Naive B cell (primary cell): ENCODE results near the gene APBA2. TPM values are rescaled to one million over a fixed set of nuclear protein-coding genes. Genes with fewer than 3 reads are reported as not detected.
A peak's percentile ranks its signal among the peaks of the same experiment; 100 is the strongest.

ENCODE experiments used
- ATAC-seq, 2 donors: fragments of 150-1000 bp; cut with Tn5 transposase; 2 replicates each; pipeline ENCODE4 v1.10.0; 2021; ENCODE audit warnings: low read depth in 2 of 2, mild to moderate bottlenecking in 2 of 2, moderate library complexity in 2 of 2
- DNase-seq: peaks from one replicate; pipeline ENCODE4 v3.0.0; 2022
- H3K27ac Mint-ChIP-seq, 6 donors: one replicate each; pipeline ENCODE4 v1.8.0; 2020 to 2022; ENCODE audit warnings: mild to moderate bottlenecking in 6 of 6, mixed read lengths in 6 of 6, moderate library complexity in 5 of 6, inconsistent platforms in 2 of 6
- H3K27me3 Mint-ChIP-seq, 3 donors: one replicate each; pipeline ENCODE4 v1.8.0; 2021 to 2022; ENCODE audit warnings: mixed read lengths in 3 of 3, mild to moderate bottlenecking in 1 of 3
- H3K36me3 Mint-ChIP-seq, 2 donors: one replicate each; pipeline ENCODE4 v1.8.0; 2020 to 2022; ENCODE audit warnings: mixed read lengths in 2 of 2, inconsistent platforms in 1 of 2, mild to moderate bottlenecking in 1 of 2
- H3K4me1 Mint-ChIP-seq, 3 donors: one replicate each; pipeline ENCODE4 v1.8.0; 2020 to 2022; ENCODE audit warnings: mixed read lengths in 3 of 3, inconsistent platforms in 1 of 3, mild to moderate bottlenecking in 1 of 3, moderate library complexity in 1 of 3
- H3K4me3 Mint-ChIP-seq, 8 donors: one replicate each; pipeline ENCODE4 v1.8.0; 2020 to 2022; ENCODE audit warnings: mild to moderate bottlenecking in 8 of 8, mixed read lengths in 8 of 8, moderate library complexity in 8 of 8, inconsistent platforms in 2 of 8
- H3K9me3 Mint-ChIP-seq, 7 donors: one replicate each; pipeline ENCODE4 v1.8.0; 2020 to 2022; ENCODE audit warnings: mixed read lengths in 7 of 7, mild to moderate bottlenecking in 5 of 7, inconsistent platforms in 2 of 7, moderate library complexity in 1 of 7
- polyA plus RNA-seq, 6 donors: library from polyadenylated mRNA; unstranded; fragments of 300-500 nt; fragmentation: Illumina TruSeq; gene quantifications; one replicate each; pipeline ENCODE4 v1.2.3, GENCODE V29; 2021; ENCODE audit warnings: low read depth in 6 of 6

APBA2 gene
- polyA plus RNA-seq, 6 donors from 2014 or later: 0.30 to 0.36 TPM; not detected in 4

DNA sequence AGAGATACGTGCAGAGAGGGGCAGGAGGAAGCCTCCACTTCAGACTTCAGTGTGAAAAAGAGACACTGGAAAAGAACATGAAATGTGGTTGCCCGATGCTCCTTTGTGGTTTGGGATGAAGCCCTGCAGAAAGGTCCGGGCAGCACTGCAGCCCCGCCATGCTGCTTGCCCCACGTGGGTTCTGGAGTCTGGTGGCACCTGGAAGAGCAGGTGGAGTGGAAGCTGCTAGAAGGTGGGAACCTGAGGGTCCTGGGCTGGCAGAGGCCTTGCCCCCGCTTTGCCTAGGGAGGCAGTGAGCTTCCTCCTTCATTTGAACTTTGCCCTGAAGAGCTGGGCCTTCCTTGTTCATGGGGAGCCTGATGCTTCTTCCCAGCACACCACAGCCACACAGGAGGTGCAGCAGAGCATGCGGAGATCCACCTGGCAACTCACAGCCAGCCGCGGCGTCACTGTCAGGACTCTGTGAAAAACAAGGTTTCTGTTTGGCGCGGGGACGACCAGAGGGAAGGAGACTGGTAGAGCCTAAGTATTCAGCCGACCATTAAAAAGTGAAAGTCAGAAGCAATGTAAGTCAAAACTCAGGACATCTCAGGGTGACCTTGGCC is 59.0 kb downstream of the APBA2 start:
- H3K27ac Mint-ChIP-seq: peak overlapping the region in 1 of 6 donors; percentile 54
- H3K9me3 Mint-ChIP-seq: peaks cover 0 to 6% (median 0%) of the 10 kb centered on the region in 7 donors
- no peak for ATAC-seq
- H3K4me3 Mint-ChIP-seq: peak overlapping the region in 1 of 8 donors; percentile 47
- no peak for DNase-seq
- no peaks in the 10 kb centered on the region for H3K36me3 Mint-ChIP-seq
- peaks cover 2 to 8% (median 4%) of the 10 kb centered on the region in 3 donors for H3K27me3 Mint-ChIP-seq
- H3K4me1 Mint-ChIP-seq: peaks cover under 1 to 10% (median 6%) of the 10 kb centered on the region in 3 donors

DNA sequence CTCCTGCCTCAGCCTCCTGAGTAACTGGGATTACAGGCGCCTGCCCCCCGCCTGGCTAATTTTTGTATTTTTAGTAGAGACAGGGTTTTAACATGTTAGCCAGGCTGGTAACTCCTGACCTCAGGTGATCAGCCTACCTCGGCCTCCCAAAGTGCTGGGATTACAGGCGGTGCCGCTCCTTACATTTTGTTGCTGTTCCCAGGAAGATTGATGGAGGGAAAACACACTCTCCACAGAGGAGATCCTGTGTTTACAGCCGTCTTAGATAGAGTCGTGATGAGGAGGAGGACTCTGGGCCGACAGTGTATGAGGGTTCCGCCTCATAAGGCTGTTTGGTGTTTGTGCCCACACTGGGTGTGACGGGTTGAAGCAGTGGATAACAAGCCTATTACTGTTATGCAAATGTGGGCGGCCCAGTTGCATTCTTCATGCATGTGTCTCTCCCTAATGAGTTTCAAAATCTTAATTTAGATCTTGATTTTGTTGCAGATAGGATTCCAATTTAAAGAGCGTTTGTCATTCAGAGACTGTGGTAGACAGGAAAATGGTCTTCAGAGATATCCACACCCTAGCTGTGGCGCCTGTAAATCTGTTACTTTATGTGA is 60.0 kb downstream of the APBA2 start:
- H3K9me3 Mint-ChIP-seq: peaks cover 0 to 6% (median 0%) of the 10 kb centered on the region in 7 donors
- ATAC-seq: no peak
- no peak overlapping the region for H3K4me3 Mint-ChIP-seq
- no peaks in the 10 kb centered on the region for H3K36me3 Mint-ChIP-seq
- peaks cover 3 to 10% (median 6%) of the 10 kb centered on the region in 3 donors for H3K4me1 Mint-ChIP-seq
- no peak overlapping the region for H3K27ac Mint-ChIP-seq
- no peak for DNase-seq
- peaks cover 4 to 8% (median 7%) of the 10 kb centered on the region in 3 donors for H3K27me3 Mint-ChIP-seq

DNA sequence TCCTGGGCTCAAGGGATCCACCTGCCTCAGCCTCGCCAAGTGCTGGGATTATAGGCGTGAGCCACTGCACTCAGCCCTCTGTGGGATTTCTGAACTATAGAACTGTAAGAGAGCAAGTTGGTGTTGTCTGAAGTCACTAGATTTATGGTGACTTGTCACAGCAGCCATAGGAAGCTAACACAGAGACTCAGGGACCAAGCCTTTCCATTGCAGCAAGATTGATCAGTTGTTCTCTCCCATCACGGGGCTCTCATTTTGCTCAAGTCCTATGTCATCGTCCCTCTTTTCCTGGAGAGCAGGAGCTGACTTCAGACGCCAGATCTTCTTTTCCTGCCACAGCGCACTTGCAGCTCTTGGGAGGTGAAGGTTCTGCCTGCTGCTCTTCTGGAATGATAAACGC is 61.0 kb downstream of the APBA2 start:
- H3K27me3 Mint-ChIP-seq: peaks cover 4 to 8% (median 7%) of the 10 kb centered on the region in 3 donors
- H3K4me3 Mint-ChIP-seq: no peak overlapping the region

DNA sequence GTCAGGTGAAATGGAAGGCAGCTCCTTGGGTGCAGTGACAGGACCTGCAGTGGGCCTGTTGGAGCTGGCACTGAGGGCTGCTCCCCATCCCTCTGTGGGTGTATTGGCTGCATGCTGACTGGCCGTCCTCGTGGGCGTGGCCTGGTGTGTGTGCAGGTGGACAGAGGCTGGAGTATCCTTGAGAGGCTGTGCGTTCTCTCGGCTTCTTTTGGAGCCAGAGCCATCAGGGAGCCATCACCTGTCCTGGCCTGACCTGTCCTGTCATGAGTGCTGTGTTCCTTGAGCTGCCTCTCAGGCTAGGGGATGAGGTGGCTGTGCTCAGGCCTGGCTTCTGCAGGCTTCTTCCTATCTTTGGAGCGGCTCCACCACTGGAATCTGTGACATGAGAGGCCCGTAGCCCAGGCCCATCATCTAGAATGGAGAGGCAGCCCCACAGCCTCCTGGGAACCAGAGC is 61.5 kb downstream of the APBA2 start:
- Mint-ChIP-seq H3K27ac (no peak overlapping the region), H3K9me3 (peaks cover 0 to 6% (median 0%) of the 10 kb centered on the region in 7 donors), H3K27me3 (peaks cover 4 to 8% (median 7%) of the 10 kb centered on the region in 3 donors), H3K4me1 (peaks cover 3 to 10% (median 6%) of the 10 kb centered on the region in 3 donors), H3K36me3 (no peaks in the 10 kb centered on the region), H3K4me3 (no peak overlapping the region)
- no peak for ATAC-seq
- no peak for DNase-seq

More for the DNA sequence above, 61.0 kb downstream of the APBA2 start:
- no peak for DNase-seq
- Mint-ChIP-seq H3K9me3 (peaks cover 0 to 6% (median 0%) of the 10 kb centered on the region in 7 donors), H3K27ac (no peak overlapping the region), H3K36me3 (no peaks in the 10 kb centered on the region), H3K4me1 (peaks cover 3 to 10% (median 6%) of the 10 kb centered on the region in 3 donors)
- ATAC-seq: no peak

DNA sequence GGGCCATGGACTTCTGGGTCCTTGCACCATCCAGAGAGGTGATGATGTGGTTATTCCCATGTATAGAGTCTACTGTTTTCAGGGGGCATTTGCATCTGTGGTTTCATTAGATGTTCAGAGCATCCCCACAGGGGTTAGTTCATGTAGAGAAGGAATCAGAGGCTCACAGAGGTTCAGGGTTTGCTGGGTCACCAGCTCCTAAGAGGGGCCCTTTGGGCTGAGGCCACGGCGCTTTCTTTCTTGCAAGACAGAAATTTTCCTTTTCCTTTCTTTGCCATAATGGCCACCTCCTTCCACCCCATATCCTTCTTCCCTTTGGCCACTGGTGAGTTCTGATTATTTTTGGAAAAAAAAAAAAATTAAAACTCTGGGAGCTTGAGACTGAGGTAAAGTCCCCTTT is 62.3 kb downstream of the APBA2 start:
- Mint-ChIP-seq H3K4me3 (peak overlapping the region in 1 of 8 donors; percentile 35), H3K9me3 (peaks cover 0 to 6% (median 0%) of the 10 kb centered on the region in 7 donors), H3K36me3 (no peaks in the 10 kb centered on the region), H3K27me3 (peaks cover 4 to 8% (median 7%) of the 10 kb centered on the region in 3 donors), H3K27ac (no peak overlapping the region), H3K4me1 (peaks cover 3 to 10% (median 6%) of the 10 kb centered on the region in 3 donors)
- ATAC-seq: no peak
- no peak for DNase-seq

DNA sequence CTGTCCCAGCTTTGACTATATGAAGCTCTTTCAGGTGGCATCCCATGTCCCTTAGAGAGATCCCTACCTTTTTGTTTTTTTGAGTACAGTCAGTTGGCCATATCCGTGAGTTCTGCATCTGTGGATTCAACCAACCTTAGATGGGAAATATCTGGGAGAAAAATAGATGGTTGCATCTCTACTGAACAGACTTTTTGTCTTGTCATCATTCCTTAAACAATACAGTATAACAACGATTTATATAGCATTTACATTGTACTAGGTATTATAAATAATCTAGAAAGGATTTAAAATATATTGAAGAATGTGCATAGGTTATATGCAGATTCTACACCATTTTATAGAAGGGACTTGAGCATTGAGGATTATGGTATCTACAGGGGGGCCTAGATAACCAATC is 65.1 kb downstream of the APBA2 start:
- no peak for ATAC-seq
- Mint-ChIP-seq H3K36me3 (no peaks in the 10 kb centered on the region), H3K9me3 (peaks cover 0 to 4% (median 0%) of the 10 kb centered on the region in 7 donors), H3K27ac (no peak overlapping the region), H3K4me3 (no peak overlapping the region), H3K27me3 (peaks cover 3 to 21% (median 21%) of the 10 kb centered on the region in 3 donors), H3K4me1 (peaks cover 3 to 10% (median 6%) of the 10 kb centered on the region in 3 donors)
- no peak for DNase-seq

DNA sequence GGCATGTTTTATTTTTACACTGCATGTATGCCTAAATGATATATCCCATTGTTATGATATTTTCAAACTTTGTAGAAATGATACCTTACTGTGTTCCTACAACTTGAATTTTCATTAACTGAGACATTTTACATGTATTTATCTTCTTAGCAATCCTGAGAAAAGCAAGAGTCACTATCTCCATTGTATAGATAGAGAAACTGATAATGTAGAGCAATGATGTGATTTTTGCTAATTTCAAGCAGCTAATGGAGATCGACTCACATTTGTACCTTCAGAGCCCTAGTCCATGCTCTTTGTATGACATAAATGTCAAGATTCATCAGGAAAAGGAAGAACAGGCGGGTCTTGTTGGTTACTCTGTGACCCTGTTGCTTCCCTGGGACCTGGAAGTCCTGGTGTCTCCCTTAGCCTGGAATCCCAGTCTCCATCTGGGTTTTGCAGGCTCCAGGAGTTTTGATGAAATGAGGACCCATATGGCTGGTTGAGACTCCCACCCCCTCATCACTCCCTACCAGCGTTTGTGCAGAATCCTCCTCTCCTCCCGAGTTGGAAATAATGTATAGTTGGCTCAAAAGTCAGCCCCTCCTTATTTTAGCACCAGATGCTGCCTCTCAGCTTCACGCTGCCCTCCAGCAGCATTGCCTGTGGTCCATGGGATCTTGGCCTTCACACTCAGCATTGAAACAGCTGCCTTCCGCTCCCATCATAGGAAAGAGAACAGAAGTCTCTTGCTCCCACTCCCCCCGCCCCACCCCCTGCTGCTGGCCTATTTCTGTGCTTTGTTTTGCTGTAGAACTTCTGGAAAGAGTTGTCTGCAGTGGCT is 67.1 kb downstream of the APBA2 start:
- Mint-ChIP-seq H3K27ac (no peak overlapping the region), H3K4me3 (no peak overlapping the region), H3K9me3 (peaks cover 0 to 3% (median 0%) of the 10 kb centered on the region in 7 donors), H3K4me1 (peaks cover 3 to 10% (median 6%) of the 10 kb centered on the region in 3 donors), H3K36me3 (no peaks in the 10 kb centered on the region), H3K27me3 (peaks cover 0 to 21% (median 21%) of the 10 kb centered on the region in 3 donors)
- ATAC-seq (no peak), DNase-seq (no peak)

DNA sequence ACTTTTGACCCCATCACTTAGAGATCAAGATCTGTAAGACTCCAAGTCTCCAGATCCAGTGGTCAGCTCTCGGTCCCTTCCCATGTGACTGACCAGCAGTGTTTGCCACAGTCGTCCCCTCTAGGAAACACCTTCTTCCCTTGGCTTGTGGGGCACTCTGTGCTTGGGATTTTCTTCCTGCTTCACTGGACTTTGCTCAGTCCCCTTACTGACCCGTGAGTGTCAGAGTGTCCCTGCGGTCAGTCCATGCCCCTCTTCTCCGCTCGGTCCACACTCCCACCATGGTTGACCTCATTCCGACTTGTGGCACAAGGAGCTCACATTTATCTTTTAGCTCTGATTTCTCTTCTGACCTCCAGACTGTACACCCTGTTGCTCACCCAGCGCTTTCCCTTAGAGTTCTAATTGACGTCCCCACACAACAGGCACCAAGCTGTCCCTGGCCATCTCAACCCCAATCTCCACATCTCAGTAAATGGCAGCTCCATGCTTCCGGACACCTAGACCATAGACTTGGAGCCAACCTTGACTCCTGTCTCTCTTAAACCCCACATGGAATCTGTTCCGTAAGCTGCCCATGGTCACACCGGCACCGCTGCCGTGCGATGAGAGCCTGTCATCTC is 67.9 kb downstream of the APBA2 start:
- ATAC-seq: no peak
- H3K36me3 Mint-ChIP-seq: no peaks in the 10 kb centered on the region
- no peak for DNase-seq
- peaks cover 0 to 2% (median 0%) of the 10 kb centered on the region in 7 donors for H3K9me3 Mint-ChIP-seq
- H3K4me1 Mint-ChIP-seq: peaks cover 3 to 7% (median 4%) of the 10 kb centered on the region in 3 donors
- peaks cover 0 to 21% (median 18%) of the 10 kb centered on the region in 3 donors for H3K27me3 Mint-ChIP-seq
- H3K4me3 Mint-ChIP-seq: no peak overlapping the region
- H3K27ac Mint-ChIP-seq: peak overlapping the region in 2 of 6 donors; percentile 14 to 50

DNA sequence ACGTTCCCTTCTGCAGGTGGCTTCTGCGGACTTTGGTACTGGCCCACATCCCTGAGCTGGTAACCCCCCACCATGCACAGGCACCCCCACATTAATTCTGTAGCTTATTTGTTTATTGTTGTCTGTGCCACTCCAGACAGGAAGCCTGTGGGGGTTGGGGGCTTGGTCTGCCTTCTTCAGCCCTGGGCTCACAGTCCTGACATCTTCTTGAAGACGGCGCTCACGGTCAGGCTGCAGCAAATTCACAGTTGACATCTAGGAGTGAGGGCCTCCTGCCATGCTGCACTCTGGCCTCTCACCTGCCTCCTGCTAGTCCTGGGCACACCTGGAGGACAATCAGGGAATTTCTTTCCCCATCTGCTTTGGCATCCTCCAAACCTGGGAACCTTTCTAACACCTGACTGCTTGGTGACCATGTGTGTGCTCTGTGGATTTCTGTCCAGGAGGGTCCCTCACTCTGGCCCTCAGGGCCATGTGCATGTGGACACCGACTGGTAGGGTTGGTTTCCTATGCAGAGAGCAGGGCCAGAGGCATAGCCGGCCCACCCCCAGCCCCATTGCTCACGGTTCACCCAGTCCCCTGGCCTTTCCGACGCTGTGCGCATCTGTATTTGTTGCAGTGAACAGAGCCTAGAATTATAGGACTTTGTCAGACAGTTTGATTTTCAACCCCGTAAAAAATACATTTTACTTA is 68.8 kb downstream of the APBA2 start:
- H3K4me3 Mint-ChIP-seq: no peak overlapping the region
- no peak for ATAC-seq
- no peaks in the 10 kb centered on the region for H3K36me3 Mint-ChIP-seq
- peaks cover 0 to 21% (median 13%) of the 10 kb centered on the region in 3 donors for H3K27me3 Mint-ChIP-seq
- H3K27ac Mint-ChIP-seq: no peak overlapping the region
- H3K9me3 Mint-ChIP-seq: peaks cover 0 to 2% (median 0%) of the 10 kb centered on the region in 7 donors
- DNase-seq: no peak
- H3K4me1 Mint-ChIP-seq: peaks cover 0 to 3% (median 0%) of the 10 kb centered on the region in 3 donors

DNA sequence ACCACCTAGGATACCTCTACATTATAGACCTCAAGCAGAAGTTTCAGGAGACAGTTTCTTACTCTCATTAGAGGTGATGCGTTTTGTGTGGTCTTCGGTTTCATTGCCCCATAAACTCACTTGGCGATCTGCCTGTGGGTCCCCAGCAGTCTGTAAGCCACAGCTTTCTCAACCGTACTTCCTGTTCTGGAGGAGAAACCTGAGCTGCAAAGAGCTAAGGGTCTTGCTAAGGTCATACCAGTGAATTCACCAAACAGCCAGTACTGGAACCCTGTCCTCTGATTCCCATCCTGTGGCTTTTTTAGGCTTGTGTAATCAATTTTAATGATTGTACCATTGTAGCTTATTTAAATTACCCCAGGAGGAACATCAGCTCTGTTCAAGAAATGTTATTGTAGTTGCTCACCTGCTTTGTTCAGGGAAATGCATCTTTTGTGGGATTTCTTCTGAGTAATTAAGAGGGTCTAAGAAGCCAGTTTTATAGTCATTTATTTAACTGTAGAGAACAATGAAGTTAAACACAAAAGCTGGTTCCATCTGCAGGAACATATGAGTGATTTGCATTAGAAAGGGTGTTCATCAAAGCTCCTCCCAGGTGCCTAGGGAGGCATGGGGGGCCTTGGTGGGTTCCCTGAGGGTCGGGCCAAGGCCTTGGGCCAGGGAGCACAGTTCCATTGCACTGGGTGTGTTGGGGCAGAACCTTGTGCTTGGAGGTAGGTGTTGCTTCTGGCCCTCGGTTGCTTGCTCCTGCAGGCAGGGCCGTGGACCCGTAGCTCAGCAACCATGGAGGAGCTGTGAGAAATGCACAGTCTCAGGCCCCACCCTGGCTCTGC is 69.6 kb downstream of the APBA2 start:
- H3K27me3 Mint-ChIP-seq: peaks cover 0 to 14% (median 13%) of the 10 kb centered on the region in 3 donors
- H3K4me1 Mint-ChIP-seq: no peaks in the 10 kb centered on the region
- no peak for ATAC-seq
- no peak for DNase-seq
- no peaks in the 10 kb centered on the region for H3K9me3 Mint-ChIP-seq
- H3K4me3 Mint-ChIP-seq: no peak overlapping the region
- no peaks in the 10 kb centered on the region for H3K36me3 Mint-ChIP-seq
- H3K27ac Mint-ChIP-seq: no peak overlapping the region

DNA sequence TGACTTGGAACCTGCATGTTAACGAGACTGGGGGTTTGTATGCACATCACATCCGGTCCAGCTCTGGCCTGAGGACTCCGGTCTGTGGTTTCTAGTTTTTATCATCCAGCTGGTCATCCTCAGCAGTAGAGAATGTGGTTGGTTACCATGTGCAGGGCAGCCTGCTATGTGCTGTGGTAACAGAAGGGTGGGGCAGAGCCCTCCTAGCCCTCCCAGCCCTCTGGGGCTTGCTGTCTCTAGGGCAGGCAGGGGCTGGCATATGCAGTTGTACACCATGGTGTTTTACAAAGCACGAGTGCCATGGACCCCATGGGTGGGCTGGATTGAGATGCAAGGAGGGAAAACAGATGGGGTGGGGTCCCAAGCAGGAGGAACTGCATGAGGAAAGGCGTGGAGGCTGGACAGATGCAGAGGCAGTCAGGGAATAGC is 70.2 kb downstream of the APBA2 start:
- no peak overlapping the region for H3K4me3 Mint-ChIP-seq

DNA sequence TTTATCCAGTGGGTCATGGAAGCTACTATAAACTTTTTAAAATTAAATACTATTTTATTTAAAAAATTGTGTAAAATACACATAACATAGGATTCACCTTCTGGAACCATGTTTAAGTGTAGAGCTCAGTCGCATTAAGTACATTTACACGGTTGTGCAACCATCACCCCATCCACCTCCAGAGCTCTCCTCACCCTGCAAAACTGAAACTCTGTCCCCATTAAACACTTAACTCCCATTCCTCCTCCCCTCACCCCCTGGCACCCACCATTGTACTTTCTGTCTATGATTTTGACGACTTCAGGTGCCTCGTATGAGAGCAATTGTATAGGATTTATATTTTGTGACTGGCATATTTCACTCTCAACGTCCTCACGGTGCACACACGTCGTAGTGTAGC is 70.7 kb downstream of the APBA2 start:
- Mint-ChIP-seq H3K4me3 (no peak overlapping the region), H3K27ac (no peak overlapping the region)

More for the DNA sequence above, 70.2 kb downstream of the APBA2 start:
- ATAC-seq: no peak
- no peak for DNase-seq
- H3K9me3 Mint-ChIP-seq: peaks cover 0 to 2% (median 0%) of the 10 kb centered on the region in 7 donors
- no peaks in the 10 kb centered on the region for H3K36me3 Mint-ChIP-seq
- no peaks in the 10 kb centered on the region for H3K4me1 Mint-ChIP-seq
- H3K27me3 Mint-ChIP-seq: peaks cover 0 to 17% (median 13%) of the 10 kb centered on the region in 3 donors
- no peak overlapping the region for H3K27ac Mint-ChIP-seq

More for the DNA sequence above, 70.7 kb downstream of the APBA2 start:
- no peaks in the 10 kb centered on the region for H3K4me1 Mint-ChIP-seq
- no peaks in the 10 kb centered on the region for H3K36me3 Mint-ChIP-seq
- no peak for ATAC-seq
- H3K27me3 Mint-ChIP-seq: peaks cover 0 to 22% (median 13%) of the 10 kb centered on the region in 3 donors
- DNase-seq: no peak
- peaks cover 0 to 4% (median 0%) of the 10 kb centered on the region in 7 donors for H3K9me3 Mint-ChIP-seq
